ENCODE data around the gene CSMD2. TPM values are rescaled to one million over a fixed set of nuclear protein-coding genes. Genes with fewer than 3 reads are reported as not detected.

Gene CSMD2
- polyA plus RNA-seq, 1 of the 3 experiments (the other 2 are of a cell fraction): not detected

DNA sequence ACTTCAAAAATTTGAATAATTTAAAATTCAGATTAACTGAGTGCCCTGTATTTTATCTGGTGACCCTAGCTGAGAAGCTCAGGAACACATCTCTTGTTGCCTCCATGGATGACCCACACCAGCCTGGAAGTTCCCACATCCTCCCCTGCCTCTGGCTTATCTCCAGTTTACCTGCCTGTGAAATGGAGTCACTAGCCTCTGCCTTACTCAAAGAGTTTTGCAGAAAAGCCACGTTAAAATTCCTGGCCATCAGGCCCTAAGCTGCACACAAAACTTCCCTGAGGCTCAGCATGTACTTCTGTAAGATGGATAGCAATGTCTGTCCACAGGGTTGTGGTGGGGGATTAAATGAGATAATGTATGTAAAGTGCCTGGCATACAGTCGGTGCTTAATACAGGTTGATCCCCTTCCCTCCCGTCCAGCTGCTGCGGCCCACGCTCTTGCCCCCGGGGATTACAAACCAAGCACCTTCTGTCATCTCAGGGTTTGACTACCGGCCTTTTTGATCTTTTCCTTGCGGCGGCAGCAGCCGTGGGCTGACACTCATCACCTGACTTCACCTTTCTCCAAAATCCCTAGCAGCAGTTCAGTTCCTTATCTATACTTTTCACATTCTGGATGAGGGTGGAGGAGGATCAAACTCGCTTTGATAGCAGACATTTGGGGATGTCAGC, 136.5 kb downstream of the CSMD2 start:
- no peaks in the 10 kb centered on the region for H4K20me1 ChIP-seq (ENCODE audit: insufficient read depth)
- H3K4me1 ChIP-seq (ENCODE audit: control insufficient read depth in 1 of 2, insufficient read depth in 2 of 2, low read depth in 1 of 2, low read length in 1 of 2): no peaks in the 10 kb centered on the region
- no peaks in the 10 kb centered on the region for H3F3A ChIP-seq (replicated peaks; ENCODE audit: insufficient read depth)
- H2AFZ ChIP-seq (ENCODE audit: low read depth): no peak overlapping the region
- H3K27me3 ChIP-seq (ENCODE audit: insufficient read depth): no peaks in the 10 kb centered on the region
- H3K9me2 ChIP-seq: no peaks in the 10 kb centered on the region
- WGBS (ENCODE audit: low lambda C conversion rate): 61% methylated on average over 10 of the region's 11 CpGs
- no peak overlapping the region for H3K27ac ChIP-seq (ENCODE audit: low read depth in 2 of 2, low read length in 1 of 2)
- no peaks in the 10 kb centered on the region for H3K9me3 ChIP-seq
- no peak overlapping the region for H3K4me2 ChIP-seq
- no peak for DNase-seq
- ChIA-PET POLR2A (no interaction called here), CTCF (interaction anchor here (0.7 to 1.1 kb wide), 3 partner anchors 16 to 395 kb away, joined by 3 read pairs; no protein-coding TSS in a partner anchor)
- no peak overlapping the region for H3K4me3 ChIP-seq (ENCODE audit: low read depth in 2 of 2, low read length in 1 of 2)
- H3K36me3 ChIP-seq (replicated peaks in 1 of 2; ENCODE audit: control insufficient read depth in 1 of 2, insufficient read depth in 2 of 2, low read length in 1 of 2): no peaks in the 10 kb centered on the region
- no peak overlapping the region for H3K9ac ChIP-seq
- TF ChIP-seq FOXM1 (IDR thresholded peaks at IDR 0.05; ENCODE audit: low read depth): no peak
- no peak for TF ChIP-seq POLR2AphosphoS5 (IDR thresholded peaks at IDR 0.05; ENCODE audit: low read depth, low read length)
- TF ChIP-seq RFX5 (IDR thresholded peaks at IDR 0.05; ENCODE audit: low read length): no peak
- TF ChIP-seq, protein P1, sequence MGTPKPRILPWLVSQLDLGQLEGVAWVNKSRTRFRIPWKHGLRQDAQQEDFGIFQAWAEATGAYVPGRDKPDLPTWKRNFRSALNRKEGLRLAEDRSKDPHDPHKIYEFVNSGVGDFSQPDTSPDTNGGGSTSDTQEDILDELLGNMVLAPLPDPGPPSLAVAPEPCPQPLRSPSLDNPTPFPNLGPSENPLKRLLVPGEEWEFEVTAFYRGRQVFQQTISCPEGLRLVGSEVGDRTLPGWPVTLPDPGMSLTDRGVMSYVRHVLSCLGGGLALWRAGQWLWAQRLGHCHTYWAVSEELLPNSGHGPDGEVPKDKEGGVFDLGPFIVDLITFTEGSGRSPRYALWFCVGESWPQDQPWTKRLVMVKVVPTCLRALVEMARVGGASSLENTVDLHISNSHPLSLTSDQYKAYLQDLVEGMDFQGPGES (IDR thresholded peaks at IDR 0.05; ENCODE audit: low read depth, low read length): no peak
- TF ChIP-seq SIN3A (IDR thresholded peaks at IDR 0.05; ENCODE audit: borderline replicate concordance, low read depth, low read length): no peak
- TF ChIP-seq CHD2 (IDR thresholded peaks at IDR 0.05; ENCODE audit: low read length, partially characterized antibody): no peak
- TF ChIP-seq SMC3 (IDR thresholded peaks at IDR 0.05; ENCODE audit: low read depth, low read length): no peak
- TF ChIP-seq, protein P2, sequence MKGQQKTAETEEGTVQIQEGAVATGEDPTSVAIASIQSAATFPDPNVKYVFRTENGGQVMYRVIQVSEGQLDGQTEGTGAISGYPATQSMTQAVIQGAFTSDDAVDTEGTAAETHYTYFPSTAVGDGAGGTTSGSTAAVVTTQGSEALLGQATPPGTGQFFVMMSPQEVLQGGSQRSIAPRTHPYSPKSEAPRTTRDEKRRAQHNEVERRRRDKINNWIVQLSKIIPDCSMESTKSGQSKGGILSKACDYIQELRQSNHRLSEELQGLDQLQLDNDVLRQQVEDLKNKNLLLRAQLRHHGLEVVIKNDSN (IDR thresholded peaks at IDR 0.05; ENCODE audit: borderline replicate concordance, low read depth): no peak
- no peak for TF ChIP-seq NFIC (IDR thresholded peaks at IDR 0.05; ENCODE audit: borderline replicate concordance)
- no peak for TF ChIP-seq EP300 (IDR thresholded peaks at IDR 0.05; ENCODE audit: borderline replicate concordance in 1 of 2, low read depth in 1 of 2, low read length in 1 of 2)
- TF ChIP-seq, protein P3, sequence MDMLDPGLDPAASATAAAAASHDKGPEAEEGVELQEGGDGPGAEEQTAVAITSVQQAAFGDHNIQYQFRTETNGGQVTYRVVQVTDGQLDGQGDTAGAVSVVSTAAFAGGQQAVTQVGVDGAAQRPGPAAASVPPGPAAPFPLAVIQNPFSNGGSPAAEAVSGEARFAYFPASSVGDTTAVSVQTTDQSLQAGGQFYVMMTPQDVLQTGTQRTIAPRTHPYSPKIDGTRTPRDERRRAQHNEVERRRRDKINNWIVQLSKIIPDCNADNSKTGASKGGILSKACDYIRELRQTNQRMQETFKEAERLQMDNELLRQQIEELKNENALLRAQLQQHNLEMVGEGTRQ (IDR thresholded peaks at IDR 0.05; ENCODE audit: borderline replicate concordance, low read depth, low read length): no peak
- no peak for TF ChIP-seq FOXJ3 (CRISPR knock-in tag; IDR thresholded peaks at IDR 0.05)
- TF ChIP-seq, protein P4, sequence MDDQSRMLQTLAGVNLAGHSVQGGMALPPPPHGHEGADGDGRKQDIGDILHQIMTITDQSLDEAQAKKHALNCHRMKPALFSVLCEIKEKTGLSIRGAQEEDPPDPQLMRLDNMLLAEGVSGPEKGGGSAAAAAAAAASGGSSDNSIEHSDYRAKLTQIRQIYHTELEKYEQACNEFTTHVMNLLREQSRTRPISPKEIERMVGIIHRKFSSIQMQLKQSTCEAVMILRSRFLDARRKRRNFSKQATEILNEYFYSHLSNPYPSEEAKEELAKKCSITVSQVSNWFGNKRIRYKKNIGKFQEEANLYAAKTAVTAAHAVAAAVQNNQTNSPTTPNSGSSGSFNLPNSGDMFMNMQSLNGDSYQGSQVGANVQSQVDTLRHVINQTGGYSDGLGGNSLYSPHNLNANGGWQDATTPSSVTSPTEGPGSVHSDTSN (IDR thresholded peaks at IDR 0.05): no peak
- no peak for TF ChIP-seq RXRA (IDR thresholded peaks at IDR 0.05; ENCODE audit: borderline replicate concordance, low read depth)
- TF ChIP-seq NRF1 (IDR thresholded peaks at IDR 0.05; ENCODE audit: low read depth, low read length): no peak
- TF ChIP-seq EZH2phosphoT487 (IDR thresholded peaks at IDR 0.05; ENCODE audit: borderline replicate concordance, low read depth): no peak
- H3K79me2 ChIP-seq (ENCODE audit: insufficient read depth): no peaks in the 10 kb centered on the region
